Measurements from ENCODE around the gene ZBTB7B. TPM values are rescaled to one million over a fixed set of nuclear protein-coding genes. Genes with fewer than 3 reads are reported as not detected.
A peak's percentile ranks its signal among the peaks of the same experiment; 100 is the strongest.

Gene ZBTB7B
- total and polyA plus RNA-seq, 2 donors from 2014 or later = 20.1 to 68.7 TPM

GRCh38 chr1:155024315-155024714 is 21.7 kb downstream of the ZBTB7B start:
- Histone ChIP-seq H3K9me3 (ENCODE audit: control insufficient read depth in 2 of 3, insufficient read depth in 1 of 3, low read length in 3 of 3) (no peaks in the 10 kb centered on the region), H3K4me3 (ENCODE audit: low read length in 3 of 3) (no peak overlapping the region), H3K36me3 (ENCODE audit: control insufficient read depth in 2 of 3, insufficient read depth in 3 of 3, low read length in 3 of 3) (no peaks in the 10 kb centered on the region), H3K27me3 (ENCODE audit: control insufficient read depth, insufficient read depth, low read length) (no peaks in the 10 kb centered on the region), H3K4me1 (ENCODE audit: control insufficient read depth in 2 of 3, insufficient read depth in 2 of 3, low read depth in 1 of 3, low read length in 3 of 3) (no peaks in the 10 kb centered on the region), H3K9ac (ENCODE audit: low read length in 3 of 3) (no peak overlapping the region), H3K27ac (ENCODE audit: low read depth in 2 of 2, low read length in 2 of 2) (no peak overlapping the region)
- no peak for FAIRE-seq
- TF ChIP-seq CTCF (IDR thresholded peaks at IDR 0.05; ENCODE audit: borderline replicate concordance, extremely low read depth, insufficient read depth) = no peak
- intact Hi-C loops (cut with DNase I) = no loop called here
- DNase-seq = peak in 1 of 5 donors; percentile 28

- H3K9me3 ChIP-seq (ENCODE audit: control insufficient read depth in 2 of 3, insufficient read depth in 1 of 3, low read length in 3 of 3) = no peaks in the 10 kb centered on the region
- FAIRE-seq = no peak
- H3K4me1 ChIP-seq (ENCODE audit: control insufficient read depth in 2 of 3, insufficient read depth in 2 of 3, low read depth in 1 of 3, low read length in 3 of 3) = no peaks in the 10 kb centered on the region
- no peak for TF ChIP-seq CTCF (IDR thresholded peaks at IDR 0.05; ENCODE audit: borderline replicate concordance, extremely low read depth, insufficient read depth)
- no peaks in the 10 kb centered on the region for H3K27me3 ChIP-seq (ENCODE audit: control insufficient read depth, insufficient read depth, low read length)
- intact Hi-C loops (cut with DNase I) = no loop called here
- H3K27ac ChIP-seq (ENCODE audit: low read depth in 2 of 2, low read length in 2 of 2) = no peak overlapping the region
- DNase-seq = peak in 1 of 5 donors; percentile 61
- no peak overlapping the region for H3K9ac ChIP-seq (ENCODE audit: low read length in 3 of 3)
- H3K4me3 ChIP-seq (ENCODE audit: low read length in 3 of 3) = no peak overlapping the region
- H3K36me3 ChIP-seq (ENCODE audit: control insufficient read depth in 2 of 3, insufficient read depth in 3 of 3, low read length in 3 of 3) = no peaks in the 10 kb centered on the region
Measured at GRCh38 chr1:155026154-155026553, 23.6 kb downstream of the ZBTB7B start.

GRCh38 chr1:155026588-155026987 is 24.0 kb downstream of the ZBTB7B start:
- Histone ChIP-seq H3K27me3 (ENCODE audit: control insufficient read depth, insufficient read depth, low read length) (no peaks in the 10 kb centered on the region), H3K9me3 (ENCODE audit: control insufficient read depth in 2 of 3, insufficient read depth in 1 of 3, low read length in 3 of 3) (no peaks in the 10 kb centered on the region), H3K9ac (ENCODE audit: low read length in 3 of 3) (no peak overlapping the region), H3K4me3 (ENCODE audit: low read length in 3 of 3) (no peak overlapping the region), H3K4me1 (ENCODE audit: control insufficient read depth in 2 of 3, insufficient read depth in 2 of 3, low read depth in 1 of 3, low read length in 3 of 3) (no peaks in the 10 kb centered on the region), H3K27ac (ENCODE audit: low read depth in 2 of 2, low read length in 2 of 2) (no peak overlapping the region), H3K36me3 (ENCODE audit: control insufficient read depth in 2 of 3, insufficient read depth in 3 of 3, low read length in 3 of 3) (no peaks in the 10 kb centered on the region)
- no peak for TF ChIP-seq CTCF (IDR thresholded peaks at IDR 0.05; ENCODE audit: borderline replicate concordance, extremely low read depth, insufficient read depth)
- FAIRE-seq = no peak
- peak in 1 of 5 donors; percentile 39 for DNase-seq
- intact Hi-C loops (cut with DNase I) = no loop called here
